ENCODE measurements around the gene WNT9B.

DNA sequence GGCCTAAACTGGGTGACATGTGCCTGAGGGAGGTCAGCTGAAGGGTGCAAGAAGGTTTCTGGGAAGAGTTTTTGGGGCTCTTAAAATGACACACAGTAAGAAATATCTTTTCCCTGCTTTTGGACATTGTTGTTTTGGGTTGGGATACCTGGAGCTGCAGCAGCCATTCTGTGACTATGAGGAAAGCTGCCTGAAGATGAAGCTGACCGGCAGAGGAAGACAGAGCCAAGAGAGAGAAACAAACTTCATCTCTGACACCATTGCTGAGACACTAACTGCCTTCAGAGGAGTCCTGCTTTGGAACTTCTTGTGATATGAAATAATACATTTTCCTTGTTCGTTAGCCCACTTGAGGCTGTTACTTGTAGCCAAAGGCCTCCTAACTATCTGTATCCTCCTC is 24.1 kb upstream of the WNT9B start:
- TF ChIP-seq, protein P1, sequence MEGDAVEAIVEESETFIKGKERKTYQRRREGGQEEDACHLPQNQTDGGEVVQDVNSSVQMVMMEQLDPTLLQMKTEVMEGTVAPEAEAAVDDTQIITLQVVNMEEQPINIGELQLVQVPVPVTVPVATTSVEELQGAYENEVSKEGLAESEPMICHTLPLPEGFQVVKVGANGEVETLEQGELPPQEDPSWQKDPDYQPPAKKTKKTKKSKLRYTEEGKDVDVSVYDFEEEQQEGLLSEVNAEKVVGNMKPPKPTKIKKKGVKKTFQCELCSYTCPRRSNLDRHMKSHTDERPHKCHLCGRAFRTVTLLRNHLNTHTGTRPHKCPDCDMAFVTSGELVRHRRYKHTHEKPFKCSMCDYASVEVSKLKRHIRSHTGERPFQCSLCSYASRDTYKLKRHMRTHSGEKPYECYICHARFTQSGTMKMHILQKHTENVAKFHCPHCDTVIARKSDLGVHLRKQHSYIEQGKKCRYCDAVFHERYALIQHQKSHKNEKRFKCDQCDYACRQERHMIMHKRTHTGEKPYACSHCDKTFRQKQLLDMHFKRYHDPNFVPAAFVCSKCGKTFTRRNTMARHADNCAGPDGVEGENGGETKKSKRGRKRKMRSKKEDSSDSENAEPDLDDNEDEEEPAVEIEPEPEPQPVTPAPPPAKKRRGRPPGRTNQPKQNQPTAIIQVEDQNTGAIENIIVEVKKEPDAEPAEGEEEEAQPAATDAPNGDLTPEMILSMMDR (IDR thresholded peaks at IDR 0.05), result no peak
- TF ChIP-seq POLR2AphosphoS5 (IDR thresholded peaks at IDR 0.05) (no peak), POLR2A (IDR thresholded peaks at IDR 0.05) (no peak), EP300 (IDR thresholded peaks at IDR 0.05; ENCODE audit: low read depth) (no peak)
